Measurements from ENCODE around the gene STN1.

DNA sequence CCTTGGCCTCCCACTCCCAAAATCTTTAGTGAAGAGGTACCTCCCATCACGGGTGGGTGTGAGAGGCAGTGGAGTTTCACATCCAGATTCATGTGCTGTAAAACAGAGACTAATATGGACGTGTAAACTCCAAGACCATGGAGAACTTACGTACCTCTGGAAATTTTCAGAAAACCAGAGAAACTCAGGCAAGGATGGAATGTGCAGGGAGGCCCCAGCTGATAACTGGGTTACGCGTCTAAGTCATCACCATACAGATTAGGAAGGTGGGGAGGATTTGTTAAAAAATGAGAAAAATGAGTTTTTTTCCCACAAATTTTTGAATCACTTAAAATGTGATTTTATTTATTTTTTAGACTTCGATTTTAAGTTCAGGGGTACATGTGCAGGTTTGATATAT is 16.3 kb upstream of the STN1 start:
- TF ChIP-seq EZH2 (IDR thresholded peaks at IDR 0.05; ENCODE audit: borderline replicate concordance, control insufficient read depth, low read depth, low read length), result no peak
- TF ChIP-seq, protein P1, sequence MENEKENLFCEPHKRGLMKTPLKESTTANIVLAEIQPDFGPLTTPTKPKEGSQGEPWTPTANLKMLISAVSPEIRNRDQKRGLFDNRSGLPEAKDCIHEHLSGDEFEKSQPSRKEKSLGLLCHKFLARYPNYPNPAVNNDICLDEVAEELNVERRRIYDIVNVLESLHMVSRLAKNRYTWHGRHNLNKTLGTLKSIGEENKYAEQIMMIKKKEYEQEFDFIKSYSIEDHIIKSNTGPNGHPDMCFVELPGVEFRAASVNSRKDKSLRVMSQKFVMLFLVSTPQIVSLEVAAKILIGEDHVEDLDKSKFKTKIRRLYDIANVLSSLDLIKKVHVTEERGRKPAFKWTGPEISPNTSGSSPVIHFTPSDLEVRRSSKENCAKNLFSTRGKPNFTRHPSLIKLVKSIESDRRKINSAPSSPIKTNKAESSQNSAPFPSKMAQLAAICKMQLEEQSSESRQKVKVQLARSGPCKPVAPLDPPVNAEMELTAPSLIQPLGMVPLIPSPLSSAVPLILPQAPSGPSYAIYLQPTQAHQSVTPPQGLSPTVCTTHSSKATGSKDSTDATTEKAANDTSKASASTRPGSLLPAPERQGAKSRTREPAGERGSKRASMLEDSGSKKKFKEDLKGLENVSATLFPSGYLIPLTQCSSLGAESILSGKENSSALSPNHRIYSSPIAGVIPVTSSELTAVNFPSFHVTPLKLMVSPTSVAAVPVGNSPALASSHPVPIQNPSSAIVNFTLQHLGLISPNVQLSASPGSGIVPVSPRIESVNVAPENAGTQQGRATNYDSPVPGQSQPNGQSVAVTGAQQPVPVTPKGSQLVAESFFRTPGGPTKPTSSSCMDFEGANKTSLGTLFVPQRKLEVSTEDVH (IDR thresholded peaks at IDR 0.05; ENCODE audit: low read depth, partially characterized antibody), result no peak
- no peak for TF ChIP-seq RAD21 (IDR thresholded peaks at IDR 0.05; ENCODE audit: insufficient read depth, low read depth, low read length)
- TF ChIP-seq, protein P2, sequence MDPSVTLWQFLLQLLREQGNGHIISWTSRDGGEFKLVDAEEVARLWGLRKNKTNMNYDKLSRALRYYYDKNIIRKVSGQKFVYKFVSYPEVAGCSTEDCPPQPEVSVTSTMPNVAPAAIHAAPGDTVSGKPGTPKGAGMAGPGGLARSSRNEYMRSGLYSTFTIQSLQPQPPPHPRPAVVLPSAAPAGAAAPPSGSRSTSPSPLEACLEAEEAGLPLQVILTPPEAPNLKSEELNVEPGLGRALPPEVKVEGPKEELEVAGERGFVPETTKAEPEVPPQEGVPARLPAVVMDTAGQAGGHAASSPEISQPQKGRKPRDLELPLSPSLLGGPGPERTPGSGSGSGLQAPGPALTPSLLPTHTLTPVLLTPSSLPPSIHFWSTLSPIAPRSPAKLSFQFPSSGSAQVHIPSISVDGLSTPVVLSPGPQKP (IDR thresholded peaks at IDR 0.05; ENCODE audit: low read depth, low read length), result no peak
- no peak for TF ChIP-seq RCOR1 (conservative IDR thresholded peaks at IDR 0.05; ENCODE audit: low read depth, low read length)
- TF ChIP-seq YY1 (IDR thresholded peaks at IDR 0.05; ENCODE audit: low read depth, low read length), result no peak
- no peak for TF ChIP-seq CBX5 (IDR thresholded peaks at IDR 0.05; ENCODE audit: low read depth)
- TF ChIP-seq, protein P3, sequence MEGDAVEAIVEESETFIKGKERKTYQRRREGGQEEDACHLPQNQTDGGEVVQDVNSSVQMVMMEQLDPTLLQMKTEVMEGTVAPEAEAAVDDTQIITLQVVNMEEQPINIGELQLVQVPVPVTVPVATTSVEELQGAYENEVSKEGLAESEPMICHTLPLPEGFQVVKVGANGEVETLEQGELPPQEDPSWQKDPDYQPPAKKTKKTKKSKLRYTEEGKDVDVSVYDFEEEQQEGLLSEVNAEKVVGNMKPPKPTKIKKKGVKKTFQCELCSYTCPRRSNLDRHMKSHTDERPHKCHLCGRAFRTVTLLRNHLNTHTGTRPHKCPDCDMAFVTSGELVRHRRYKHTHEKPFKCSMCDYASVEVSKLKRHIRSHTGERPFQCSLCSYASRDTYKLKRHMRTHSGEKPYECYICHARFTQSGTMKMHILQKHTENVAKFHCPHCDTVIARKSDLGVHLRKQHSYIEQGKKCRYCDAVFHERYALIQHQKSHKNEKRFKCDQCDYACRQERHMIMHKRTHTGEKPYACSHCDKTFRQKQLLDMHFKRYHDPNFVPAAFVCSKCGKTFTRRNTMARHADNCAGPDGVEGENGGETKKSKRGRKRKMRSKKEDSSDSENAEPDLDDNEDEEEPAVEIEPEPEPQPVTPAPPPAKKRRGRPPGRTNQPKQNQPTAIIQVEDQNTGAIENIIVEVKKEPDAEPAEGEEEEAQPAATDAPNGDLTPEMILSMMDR (IDR thresholded peaks at IDR 0.05 in 2 of 3, conservative IDR thresholded peaks at IDR 0.05 in 1 of 3; ENCODE audit: control insufficient read depth in 2 of 3, extremely low read depth in 1 of 3, insufficient read depth in 1 of 3, low read depth in 3 of 3, low read length in 3 of 3), result no peak
- no peak for TF ChIP-seq POLR2AphosphoS5 (IDR thresholded peaks at IDR 0.05; ENCODE audit: low read length)

Measured in GM12878 (cell line).